ENCODE results near the gene ADAMTS7. TPM values are rescaled to one million over a fixed set of nuclear protein-coding genes. Genes with fewer than 3 reads are reported as not detected.
"Not testable (repeated sequence)": the region's sequence is repeated elsewhere in the genome, so short reads cannot be mapped to it uniquely, and the experiment has no call there.

The ADAMTS7 gene
- total RNA-seq, 2 experiments from 2014 or later, result 0.23 to 0.60 TPM

- Mint-ChIP-seq H3K4me1 (ENCODE audit: low read depth) (no peaks in the 10 kb centered on the region), H3K4me3 (no peak overlapping the region), H3K27ac (no peak overlapping the region), H3K9me3 (no peaks in the 10 kb centered on the region), H3K27me3 (no peaks in the 10 kb centered on the region), H3K36me3 (ENCODE audit: low read depth) (no peaks in the 10 kb centered on the region)
- ATAC-seq (no peak), DNase-seq (no peak)
- ChIA-PET CTCF (no interaction called here), POLR2A (no interaction called here)
- intact Hi-C loops (cut with micrococcal nuclease), result no loop called here
- no peak for TF ChIP-seq CTCF (IDR thresholded peaks at IDR 0.05)
Measured at GRCh38 chr15:78775472-78775871, 35.8 kb downstream of the ADAMTS7 start.

GRCh38 chr15:78774451-78774990 lies 36.7 kb downstream of the ADAMTS7 start:
- ATAC-seq; POLR2A ChIA-PET; H3K4me1 Mint-ChIP-seq (ENCODE audit: low read depth); H3K9me3 Mint-ChIP-seq; H3K36me3 Mint-ChIP-seq (ENCODE audit: low read depth); H3K4me3 Mint-ChIP-seq; intact Hi-C loops (cut with micrococcal nuclease); CTCF ChIA-PET; H3K27ac Mint-ChIP-seq; DNase-seq; H3K27me3 Mint-ChIP-seq: not testable (repeated sequence)

DNA sequence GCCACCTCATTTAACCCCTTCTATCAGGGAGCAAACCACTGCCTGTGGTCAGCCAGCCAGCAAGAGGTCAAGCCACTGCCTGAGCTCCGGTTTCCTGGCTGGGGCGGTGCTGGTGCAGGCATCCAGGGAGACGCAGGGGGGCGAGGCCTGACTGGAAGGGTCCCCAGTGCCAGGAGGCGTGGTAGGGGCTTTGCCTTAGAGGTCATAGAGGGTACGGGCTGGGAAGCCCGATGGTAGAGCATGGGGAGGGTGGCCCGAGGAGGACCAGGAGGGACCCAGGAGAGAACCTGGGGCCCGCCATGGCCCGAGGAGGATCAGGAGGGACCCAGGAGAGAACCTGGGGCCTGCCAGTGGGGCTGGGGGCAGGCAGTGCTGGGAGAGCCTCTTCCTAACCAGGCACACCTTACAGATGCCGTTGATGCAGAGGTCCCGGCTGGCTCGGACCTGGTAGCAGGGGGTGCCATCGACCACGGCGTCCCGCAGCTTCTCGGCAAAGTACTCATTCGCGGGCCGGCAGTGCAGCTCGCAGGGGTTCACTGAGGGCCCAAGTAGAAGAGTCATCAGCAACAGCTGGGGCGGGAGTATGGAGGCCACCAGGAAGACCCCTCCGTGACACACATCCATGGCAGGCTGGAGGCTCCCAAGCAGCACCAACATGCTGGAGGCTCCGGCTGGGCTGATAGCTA lies 37.4 kb downstream of the ADAMTS7 start:
- ATAC-seq; H3K36me3 Mint-ChIP-seq (ENCODE audit: low read depth); POLR2A ChIA-PET; H3K27ac Mint-ChIP-seq; intact Hi-C loops (cut with micrococcal nuclease); H3K4me3 Mint-ChIP-seq; H3K9me3 Mint-ChIP-seq; H3K27me3 Mint-ChIP-seq; DNase-seq; H3K4me1 Mint-ChIP-seq (ENCODE audit: low read depth); CTCF ChIA-PET: not testable (repeated sequence)

DNA sequence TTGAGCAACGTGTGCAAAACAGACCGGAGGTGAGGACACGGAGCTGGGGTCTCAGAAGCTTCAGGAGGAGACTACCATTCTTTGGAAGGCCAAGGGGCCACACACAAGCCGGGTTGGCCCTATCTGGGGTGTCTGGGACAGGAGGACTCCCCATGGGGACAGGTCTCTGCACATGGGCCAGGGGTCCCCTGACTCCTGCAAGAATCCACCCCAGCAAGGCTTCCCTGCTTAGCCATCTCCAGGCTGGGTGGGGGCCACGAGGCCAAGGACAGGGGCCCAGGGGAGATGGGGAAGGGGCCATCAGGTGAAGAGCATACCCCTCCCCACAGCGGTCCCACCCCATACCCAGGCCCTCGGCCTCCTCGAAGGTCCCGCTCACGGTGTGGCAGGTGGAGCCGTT lies 38.5 kb downstream of the ADAMTS7 start:
- Mint-ChIP-seq H3K4me1 (ENCODE audit: low read depth) (no peaks in the 10 kb centered on the region), H3K4me3 (no peak overlapping the region), H3K9me3 (no peaks in the 10 kb centered on the region), H3K36me3 (ENCODE audit: low read depth) (no peaks in the 10 kb centered on the region), H3K27ac (no peak overlapping the region), H3K27me3 (no peaks in the 10 kb centered on the region)
- ATAC-seq, result no peak
- DNase-seq, result no peak
- POLR2A ChIA-PET, result no interaction called here
- no peak for TF ChIP-seq CTCF (IDR thresholded peaks at IDR 0.05)
- CTCF ChIA-PET, result no interaction called here
- intact Hi-C loops (cut with micrococcal nuclease), result no loop called here

DNA sequence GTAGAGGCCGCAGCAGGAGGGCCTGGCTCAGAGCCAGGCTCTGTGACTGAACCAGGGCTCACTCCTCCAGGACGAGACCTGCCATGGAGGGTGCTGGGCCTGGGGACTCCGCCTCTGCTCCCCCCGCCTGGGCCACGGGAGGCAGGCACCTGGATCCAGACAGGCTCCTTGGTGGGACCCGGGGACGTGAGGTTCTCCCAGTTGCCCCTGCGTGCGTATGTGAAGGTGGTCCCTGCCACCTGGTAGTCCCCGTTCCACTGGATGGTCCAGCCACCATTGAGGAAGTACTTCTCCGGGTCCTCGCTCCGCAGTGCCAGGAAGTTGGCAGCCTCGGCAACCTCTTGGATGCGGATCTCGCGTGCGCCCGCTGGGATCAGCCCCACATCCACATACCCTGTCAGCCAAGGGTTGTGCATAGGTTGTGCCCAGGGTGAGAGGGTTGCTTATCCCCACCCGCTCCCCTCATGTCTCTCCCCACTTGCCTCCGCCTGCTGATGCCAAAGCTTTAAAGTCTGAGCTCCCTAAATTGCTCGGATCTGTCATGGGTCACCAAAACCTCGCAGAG lies 39.7 kb downstream of the ADAMTS7 start:
- H3K27me3 Mint-ChIP-seq; H3K9me3 Mint-ChIP-seq; intact Hi-C loops (cut with micrococcal nuclease); POLR2A ChIA-PET; H3K4me3 Mint-ChIP-seq; CTCF ChIA-PET; H3K36me3 Mint-ChIP-seq (ENCODE audit: low read depth); DNase-seq; H3K27ac Mint-ChIP-seq; ATAC-seq; H3K4me1 Mint-ChIP-seq (ENCODE audit: low read depth): not testable (repeated sequence)

GRCh38 chr15:78771020-78771419 lies 40.2 kb downstream of the ADAMTS7 start:
- POLR2A ChIA-PET; H3K4me3 Mint-ChIP-seq; H3K36me3 Mint-ChIP-seq (ENCODE audit: low read depth); H3K27ac Mint-ChIP-seq; H3K9me3 Mint-ChIP-seq; H3K27me3 Mint-ChIP-seq; ATAC-seq; intact Hi-C loops (cut with micrococcal nuclease); CTCF ChIA-PET; H3K4me1 Mint-ChIP-seq (ENCODE audit: low read depth); DNase-seq: not testable (repeated sequence)

DNA sequence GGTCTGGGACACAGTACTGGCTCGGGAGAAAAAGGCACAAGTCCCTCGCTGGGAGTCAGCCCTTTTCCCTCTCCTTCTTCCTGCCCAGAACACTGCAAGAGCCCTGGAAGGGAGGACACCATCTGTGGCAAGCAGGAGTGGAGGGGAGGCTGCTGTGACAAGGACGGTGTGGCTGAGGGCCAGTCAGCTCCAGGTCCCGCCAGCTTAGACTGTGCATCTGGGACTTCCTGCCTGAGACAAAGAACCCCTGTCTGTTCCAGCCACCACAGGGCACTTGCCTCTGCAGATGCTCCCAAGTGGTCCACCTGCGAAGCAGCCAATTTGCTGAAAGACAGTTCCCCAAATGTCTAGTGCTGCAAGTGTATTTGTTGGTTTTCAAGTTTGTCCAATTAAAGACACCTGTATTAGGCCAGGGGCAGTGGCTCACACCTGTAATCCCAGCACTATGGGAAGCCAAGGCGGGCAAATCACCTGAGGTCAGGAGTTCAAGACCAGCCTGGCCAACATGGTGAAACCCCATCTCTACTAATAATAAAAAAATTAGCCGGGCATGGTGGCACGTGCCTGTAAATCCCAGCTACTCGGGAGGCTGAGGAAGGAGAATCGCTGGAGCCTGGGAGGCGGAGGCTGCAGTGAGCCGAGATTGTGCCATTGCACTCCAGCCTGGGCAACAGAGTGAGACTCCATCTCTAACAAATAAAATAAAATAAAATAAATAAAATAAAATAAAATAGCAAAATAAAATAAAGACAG lies 41.6 kb downstream of the ADAMTS7 start:
- H3K36me3 Mint-ChIP-seq (ENCODE audit: low read depth); H3K9me3 Mint-ChIP-seq; H3K27me3 Mint-ChIP-seq; H3K27ac Mint-ChIP-seq; POLR2A ChIA-PET; DNase-seq; H3K4me1 Mint-ChIP-seq (ENCODE audit: low read depth); ATAC-seq; H3K4me3 Mint-ChIP-seq; CTCF ChIA-PET: not testable (repeated sequence)
- intact Hi-C loops (cut with micrococcal nuclease), result loop anchor here (10.0 kb wide), 1 partner anchor 45 kb away; the partner anchor contains the start of gene ADAMTS7
